Choroid plexus epithelial cell (primary cell): ENCODE data around the gene AUTS2.

Experiments
- DNase-seq: peaks from one replicate; pipeline ENCODE4 v3.0.0-alpha.2; 2010; ENCODE audit warnings: low read depth
- H3K4me3 ChIP-seq: 2 replicates; pipeline ENCODE4 v1.5.1; 2011; ENCODE audit warnings: low read depth, mild to moderate bottlenecking, control low read depth, low read length, moderate library complexity
- TF ChIP-seq, protein P1 (sequence below): conservative IDR thresholded peaks from 2 replicates; pipeline ENCODE4 v1.5.1; 2011; ENCODE audit warnings: low read depth, mild to moderate bottlenecking, control low read depth, inconsistent platforms, low read length, moderate library complexity

The AUTS2 gene

DNA sequence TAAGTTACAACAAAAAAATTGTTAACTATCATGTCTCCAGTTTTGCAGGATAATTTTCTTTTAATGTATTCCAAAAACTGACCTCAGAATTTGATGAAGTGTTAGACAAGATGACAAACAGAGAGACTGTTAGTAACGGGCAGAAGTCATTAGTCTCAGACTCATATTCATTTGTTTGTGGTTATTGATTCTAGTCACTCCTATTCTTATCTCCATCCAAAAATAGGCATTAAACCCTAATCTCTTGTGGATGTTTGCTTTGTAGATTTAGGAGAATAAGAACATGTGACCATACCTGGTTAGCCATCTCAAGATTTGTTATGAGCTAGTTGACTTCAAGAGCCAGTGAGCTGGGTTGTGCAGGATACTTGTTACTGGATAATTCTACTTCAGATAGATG, 261.1 kb downstream of the AUTS2 start:
- TF ChIP-seq, protein P1, sequence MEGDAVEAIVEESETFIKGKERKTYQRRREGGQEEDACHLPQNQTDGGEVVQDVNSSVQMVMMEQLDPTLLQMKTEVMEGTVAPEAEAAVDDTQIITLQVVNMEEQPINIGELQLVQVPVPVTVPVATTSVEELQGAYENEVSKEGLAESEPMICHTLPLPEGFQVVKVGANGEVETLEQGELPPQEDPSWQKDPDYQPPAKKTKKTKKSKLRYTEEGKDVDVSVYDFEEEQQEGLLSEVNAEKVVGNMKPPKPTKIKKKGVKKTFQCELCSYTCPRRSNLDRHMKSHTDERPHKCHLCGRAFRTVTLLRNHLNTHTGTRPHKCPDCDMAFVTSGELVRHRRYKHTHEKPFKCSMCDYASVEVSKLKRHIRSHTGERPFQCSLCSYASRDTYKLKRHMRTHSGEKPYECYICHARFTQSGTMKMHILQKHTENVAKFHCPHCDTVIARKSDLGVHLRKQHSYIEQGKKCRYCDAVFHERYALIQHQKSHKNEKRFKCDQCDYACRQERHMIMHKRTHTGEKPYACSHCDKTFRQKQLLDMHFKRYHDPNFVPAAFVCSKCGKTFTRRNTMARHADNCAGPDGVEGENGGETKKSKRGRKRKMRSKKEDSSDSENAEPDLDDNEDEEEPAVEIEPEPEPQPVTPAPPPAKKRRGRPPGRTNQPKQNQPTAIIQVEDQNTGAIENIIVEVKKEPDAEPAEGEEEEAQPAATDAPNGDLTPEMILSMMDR: no peak
- no peak for DNase-seq
- no peak overlapping the region for H3K4me3 ChIP-seq

DNA sequence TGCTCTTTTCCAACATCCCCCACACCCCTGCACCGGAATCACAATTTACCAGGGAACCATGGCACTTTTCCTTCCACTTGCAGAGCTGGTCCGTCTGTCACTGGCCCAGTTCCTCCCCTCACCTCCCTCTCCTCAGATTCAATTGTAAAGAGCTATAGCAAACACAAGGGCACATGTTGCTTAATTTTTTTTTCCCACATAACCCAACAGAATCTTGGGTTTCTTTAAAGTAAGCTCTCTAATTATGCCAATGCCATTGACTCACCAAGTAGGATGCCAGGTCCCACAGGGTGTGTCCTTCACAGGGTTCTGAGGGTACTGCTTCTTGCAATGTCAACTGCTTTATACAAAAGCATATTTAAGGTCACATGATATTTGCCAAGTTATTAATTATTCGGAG, 262.2 kb downstream of the AUTS2 start:
- H3K4me3 ChIP-seq: no peak overlapping the region
- no peak for DNase-seq
- TF ChIP-seq, protein P1: no peak

DNA sequence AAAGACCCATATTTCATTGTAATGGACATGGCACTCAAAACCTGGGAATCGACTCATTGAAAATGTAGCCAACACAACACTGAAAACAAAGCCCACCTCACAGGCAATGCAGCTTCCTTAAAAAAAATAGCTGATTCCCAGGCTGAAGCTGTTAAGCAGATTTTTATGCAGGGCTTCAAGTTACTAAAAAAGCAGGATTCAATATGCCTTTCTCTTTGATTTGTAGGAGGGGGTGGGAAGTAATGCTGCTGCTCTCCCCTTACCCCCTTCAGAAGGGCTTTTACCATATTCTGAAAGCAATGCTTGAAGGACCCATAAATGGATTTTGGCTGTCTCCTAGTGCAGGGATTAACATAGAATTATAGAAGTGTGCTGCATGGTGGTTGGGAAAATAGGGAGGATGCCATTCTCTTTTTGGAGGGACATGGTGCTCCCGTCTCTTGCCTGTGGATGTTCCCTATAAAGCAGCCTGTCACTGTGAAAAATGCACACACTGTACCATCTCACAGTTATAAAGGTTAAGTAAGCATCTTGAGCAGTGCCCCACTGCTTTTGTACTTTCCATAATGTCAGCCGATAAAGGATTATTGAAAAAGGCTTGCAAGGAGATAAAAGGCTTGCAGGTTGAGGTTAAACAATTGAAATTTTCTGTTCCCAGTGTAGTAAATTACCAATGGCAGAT, 262.8 kb downstream of the AUTS2 start:
- no peak for DNase-seq
- TF ChIP-seq, protein P1: no peak

DNA sequence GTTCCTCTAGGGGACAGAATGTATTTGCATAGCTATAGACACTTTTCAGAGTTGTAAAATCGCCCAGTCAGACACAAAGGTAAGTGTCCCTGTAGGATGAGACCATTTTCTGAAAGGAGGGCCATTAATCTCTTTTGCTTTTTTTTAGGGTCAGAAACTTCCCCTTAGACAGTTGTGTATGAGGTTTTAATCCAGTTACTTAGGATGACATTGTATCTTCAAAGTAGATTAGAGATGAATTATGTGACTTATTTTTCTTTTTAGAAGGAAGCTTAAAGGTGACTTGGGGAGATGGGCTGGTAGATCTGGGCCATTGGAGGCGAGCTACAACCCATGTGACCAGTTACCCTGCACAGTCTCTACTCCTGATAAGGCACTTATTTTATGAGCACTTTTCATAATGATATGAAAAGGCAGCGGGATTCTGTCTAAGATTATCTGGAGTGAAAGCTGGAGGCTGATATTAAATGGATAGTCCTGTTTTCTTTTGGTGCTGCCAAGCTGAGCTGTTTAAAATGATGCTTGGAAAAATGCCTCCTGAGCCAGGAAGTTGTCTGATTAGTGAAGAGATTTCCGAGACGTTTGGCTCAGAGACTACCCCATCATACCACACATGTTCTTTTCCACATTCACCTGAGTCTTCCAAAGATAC, 264.3 kb downstream of the AUTS2 start:
- no peak overlapping the region for H3K4me3 ChIP-seq
- TF ChIP-seq, protein P1: no peak
- DNase-seq: no peak

More for the DNA sequence above, 262.8 kb downstream of the AUTS2 start:
- no peak overlapping the region for H3K4me3 ChIP-seq

DNA sequence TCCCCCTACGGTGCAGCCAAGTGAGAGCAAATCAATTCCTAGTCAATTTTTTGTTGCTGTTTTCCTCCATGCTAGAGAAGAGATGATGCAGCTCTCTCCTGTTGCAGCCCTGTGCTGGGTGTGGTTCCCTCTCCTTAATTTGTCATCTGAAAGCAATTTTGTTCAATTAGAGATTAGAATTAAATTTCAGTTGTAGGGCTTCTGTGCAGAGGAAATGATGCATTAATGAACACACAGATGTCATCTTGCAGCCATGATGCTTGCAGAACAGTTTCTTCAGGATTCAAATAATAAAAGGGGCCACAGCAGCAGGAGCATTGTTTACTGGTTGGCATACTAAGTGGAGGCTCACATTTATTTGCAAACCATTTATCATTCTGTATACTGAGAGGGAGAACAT, 266.0 kb downstream of the AUTS2 start:
- DNase-seq: no peak
- no peak overlapping the region for H3K4me3 ChIP-seq
- TF ChIP-seq, protein P1: no peak

DNA sequence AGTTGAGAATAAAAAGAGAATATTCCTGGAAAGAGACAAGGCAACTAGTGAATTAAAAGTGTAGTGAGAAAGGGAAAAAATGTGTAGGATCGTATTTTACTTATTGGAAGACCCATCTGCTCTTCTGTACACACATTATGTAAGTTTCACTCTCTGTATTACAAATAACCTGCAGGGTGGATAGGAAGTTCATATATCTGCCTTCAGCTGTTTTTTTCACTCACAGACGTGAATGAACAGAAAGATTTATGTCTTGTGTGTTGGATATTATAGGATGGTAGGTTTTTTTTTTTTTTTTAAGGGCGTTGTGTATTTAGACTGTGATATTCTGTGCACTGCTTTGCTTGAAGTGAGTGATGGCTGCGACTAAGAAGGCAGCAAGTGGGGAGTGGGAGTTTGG, 266.5 kb downstream of the AUTS2 start:
- no peak overlapping the region for H3K4me3 ChIP-seq
- no peak for DNase-seq
- TF ChIP-seq, protein P1: no peak

DNA sequence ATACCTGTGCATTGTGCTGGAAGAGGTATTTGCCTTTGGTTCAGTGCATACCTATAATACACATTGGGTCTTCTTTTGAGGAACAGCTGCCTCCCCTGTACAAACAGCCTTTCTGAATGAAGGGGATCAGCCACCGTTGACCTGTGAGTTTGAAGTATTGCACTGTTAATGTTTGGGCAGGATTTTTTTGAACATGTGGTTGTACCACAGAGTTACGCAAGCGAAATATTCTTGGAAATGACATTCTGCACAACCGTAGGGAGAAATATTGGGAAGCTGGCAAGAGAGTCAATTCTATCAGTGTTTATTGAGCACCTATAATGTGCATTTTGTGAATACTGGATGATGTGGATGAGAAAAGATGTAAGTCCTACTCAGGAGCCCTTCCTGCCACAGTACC, 270.6 kb downstream of the AUTS2 start:
- TF ChIP-seq, protein P1: no peak
- peak; percentile 1 for DNase-seq
- no peak overlapping the region for H3K4me3 ChIP-seq
